Sigmoid colon (tissue), 4 donors: ENCODE data around the gene TSPOAP1.

Experiments used
- CTCF ChIP-seq, 4 experiments: fragments of 450-650 bp in 3 of 4; fragments of 200-600 bp in 1 of 4; IDR thresholded peaks; one replicate each; pipeline ENCODE4 v1.5.1; 2016 to 2019; ENCODE audit warnings: antibody characterized with exemption in 4 of 4, mild to moderate bottlenecking in 3 of 4, moderate library complexity in 2 of 4
- POLR2A ChIP-seq, 2 donors: fragments of 450-650 bp; IDR thresholded peaks; one replicate each; pipeline ENCODE4 v1.6.1; 2016; ENCODE audit warnings: antibody characterized with exemption in 2 of 2, mild to moderate bottlenecking in 2 of 2, moderate library complexity in 2 of 2
- POLR2AphosphoS5 ChIP-seq, 4 donors: sonication (generic); formaldehyde crosslinking; IDR thresholded peaks; one replicate each; pipeline ENCODE4 v1.6.1; 2017; ENCODE audit warnings: antibody characterized with exemption in 4 of 4

GRCh38 chr17:58363457-58364185 is 35.0 kb upstream of the TSPOAP1 start:
- TF ChIP-seq CTCF (IDR thresholded peaks at IDR 0.05) (no peak), POLR2AphosphoS5 (IDR thresholded peaks at IDR 0.05) (no peak), POLR2A (IDR thresholded peaks at IDR 0.05) (no peak)
